ENCODE measurements around the gene RAB37.

RAB37 gene

DNA sequence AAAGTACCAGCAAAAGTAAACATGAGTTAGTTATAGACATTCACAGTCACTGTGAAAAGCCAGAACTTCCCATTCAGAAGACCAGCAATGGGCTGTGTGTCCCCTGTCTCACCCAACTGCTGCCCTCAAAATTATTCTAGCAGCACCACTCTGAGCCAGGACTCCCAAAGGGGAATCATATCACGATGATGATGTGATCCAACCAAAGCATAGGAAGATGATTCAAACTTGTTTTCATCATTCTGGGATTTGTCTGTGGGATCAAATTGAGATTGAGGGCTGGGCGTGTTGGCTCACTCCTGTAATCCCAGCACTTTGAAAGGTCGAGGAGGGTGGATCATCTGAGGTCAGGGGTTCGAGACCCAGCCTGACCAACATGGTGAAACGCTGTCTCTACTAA, 45.5 kb downstream of the RAB37 start:
- DNase-seq, result no peak

DNA sequence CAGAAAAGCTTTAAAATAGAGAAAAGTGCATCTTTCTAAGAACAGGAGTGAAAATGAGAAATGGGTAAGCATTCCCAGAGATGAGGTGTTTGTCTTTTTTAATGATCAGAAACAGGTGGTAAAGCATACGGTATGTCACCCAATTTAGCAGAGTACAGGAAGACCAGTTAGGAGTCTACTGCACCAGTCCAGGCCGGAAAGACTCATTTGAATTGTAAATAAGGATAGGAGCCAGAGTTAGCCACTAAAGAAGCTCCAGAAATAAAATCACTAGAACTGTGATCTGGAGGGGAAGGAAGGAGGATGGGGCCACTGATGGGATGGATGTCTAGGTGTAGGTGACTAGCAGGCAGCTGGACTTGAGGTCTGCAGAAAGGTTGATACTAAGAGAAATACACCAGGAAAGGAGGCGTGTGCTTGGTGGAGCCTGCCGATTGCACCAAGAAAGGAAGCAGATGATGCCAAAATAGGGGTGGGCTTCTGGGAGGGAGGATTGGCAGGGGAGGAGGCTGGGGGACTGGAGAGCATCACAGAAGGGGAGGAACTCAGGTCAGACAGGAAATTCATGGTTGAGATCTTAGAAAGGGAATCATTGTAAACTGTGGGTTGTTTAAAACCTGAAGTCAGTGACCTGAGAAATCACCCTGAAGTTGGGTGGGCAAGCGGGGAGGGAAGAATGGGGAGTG, 47.2 kb downstream of the RAB37 start:
- DNase-seq, result no peak

DNA sequence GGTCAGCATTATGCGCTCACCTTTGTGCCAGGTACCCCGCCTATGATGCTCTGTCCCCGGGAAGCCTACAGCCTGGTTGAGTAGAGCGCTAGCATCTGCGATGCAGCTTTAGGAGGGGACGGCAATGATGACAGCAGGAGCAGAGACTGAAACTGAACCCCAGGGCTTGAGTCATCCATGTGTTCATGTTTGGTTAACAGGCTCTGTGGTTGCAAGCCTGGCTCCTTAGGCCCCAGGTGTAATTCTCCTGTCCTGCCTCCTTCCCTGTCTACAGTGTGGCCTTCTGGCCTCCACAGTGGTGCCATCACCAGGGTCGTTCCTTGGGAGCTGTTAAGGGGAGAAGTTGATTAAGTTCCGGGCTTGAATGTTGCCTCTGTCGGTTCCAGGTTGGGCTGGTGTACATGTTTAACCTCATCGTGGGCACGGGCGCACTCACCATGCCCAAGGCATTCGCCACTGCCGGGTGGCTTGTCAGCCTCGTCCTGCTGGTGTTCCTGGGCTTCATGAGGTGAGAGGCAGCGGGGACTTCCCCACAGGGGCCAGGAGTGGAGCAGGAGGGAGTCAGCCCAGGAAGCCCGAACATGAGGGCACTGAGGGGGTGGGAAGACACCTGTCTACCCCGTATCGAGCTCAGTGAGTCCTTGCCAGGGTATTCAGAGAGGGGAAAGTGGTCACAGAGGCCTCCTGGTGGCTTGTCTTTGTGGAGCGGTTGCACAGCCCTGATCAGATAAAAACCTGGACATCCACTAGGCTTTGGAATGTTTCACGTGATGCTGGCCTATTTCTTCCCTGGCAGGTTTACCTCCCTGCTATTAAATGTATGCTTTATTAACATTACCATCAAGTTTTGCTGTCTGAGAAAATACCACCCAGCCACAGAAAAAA, 48.3 kb downstream of the RAB37 start:
- peak; percentile 38 for DNase-seq

DNA sequence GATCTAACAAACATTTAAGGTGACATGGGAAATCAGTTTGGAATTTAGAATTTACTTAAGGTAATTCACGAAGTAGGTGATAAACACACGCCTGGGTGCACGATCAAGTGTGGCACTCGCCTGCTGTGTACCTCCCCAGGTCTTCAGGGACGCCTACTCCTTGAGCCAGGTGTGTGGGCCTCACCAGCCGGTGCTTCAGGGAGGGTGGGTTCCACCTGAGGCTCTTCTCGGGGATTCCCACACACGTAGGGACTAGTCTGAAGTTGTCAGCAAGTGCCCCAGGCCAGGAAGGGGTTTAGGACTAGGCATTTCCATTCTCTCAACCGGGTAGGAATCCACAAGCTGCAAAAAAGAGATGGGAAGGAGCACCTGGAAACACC, 48.9 kb downstream of the RAB37 start:
- no peak for DNase-seq

DNA sequence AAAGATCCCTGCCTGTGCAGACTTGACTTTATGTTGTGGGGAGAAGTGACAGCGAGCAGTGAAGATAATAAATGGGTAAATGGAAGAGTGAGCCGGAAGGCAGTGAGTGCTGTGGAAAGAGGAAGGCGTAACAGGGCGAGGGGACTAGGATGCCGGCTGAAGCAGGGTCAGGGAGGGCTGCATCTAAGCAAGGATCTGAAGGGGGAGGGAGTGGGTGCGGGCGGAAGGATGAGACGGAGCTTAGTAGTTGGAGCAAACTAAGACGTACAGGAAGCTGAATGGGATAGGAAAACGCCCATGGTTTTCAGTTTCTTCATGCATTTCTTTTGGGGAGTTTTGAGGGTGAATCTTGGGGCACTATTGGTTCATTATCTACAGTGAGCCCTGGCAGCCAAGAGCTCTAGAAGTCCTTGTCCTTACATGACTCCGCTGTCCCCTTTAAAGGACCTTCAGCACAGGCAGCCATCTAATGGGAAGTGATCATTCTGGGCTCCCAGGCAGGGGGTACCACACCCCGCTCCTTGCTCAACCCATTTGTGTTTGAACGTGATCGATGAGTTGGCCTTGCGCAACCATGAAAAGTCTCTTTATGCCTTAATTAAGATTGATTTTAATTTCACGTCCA, 49.5 kb downstream of the RAB37 start:
- no peak for DNase-seq

DNA sequence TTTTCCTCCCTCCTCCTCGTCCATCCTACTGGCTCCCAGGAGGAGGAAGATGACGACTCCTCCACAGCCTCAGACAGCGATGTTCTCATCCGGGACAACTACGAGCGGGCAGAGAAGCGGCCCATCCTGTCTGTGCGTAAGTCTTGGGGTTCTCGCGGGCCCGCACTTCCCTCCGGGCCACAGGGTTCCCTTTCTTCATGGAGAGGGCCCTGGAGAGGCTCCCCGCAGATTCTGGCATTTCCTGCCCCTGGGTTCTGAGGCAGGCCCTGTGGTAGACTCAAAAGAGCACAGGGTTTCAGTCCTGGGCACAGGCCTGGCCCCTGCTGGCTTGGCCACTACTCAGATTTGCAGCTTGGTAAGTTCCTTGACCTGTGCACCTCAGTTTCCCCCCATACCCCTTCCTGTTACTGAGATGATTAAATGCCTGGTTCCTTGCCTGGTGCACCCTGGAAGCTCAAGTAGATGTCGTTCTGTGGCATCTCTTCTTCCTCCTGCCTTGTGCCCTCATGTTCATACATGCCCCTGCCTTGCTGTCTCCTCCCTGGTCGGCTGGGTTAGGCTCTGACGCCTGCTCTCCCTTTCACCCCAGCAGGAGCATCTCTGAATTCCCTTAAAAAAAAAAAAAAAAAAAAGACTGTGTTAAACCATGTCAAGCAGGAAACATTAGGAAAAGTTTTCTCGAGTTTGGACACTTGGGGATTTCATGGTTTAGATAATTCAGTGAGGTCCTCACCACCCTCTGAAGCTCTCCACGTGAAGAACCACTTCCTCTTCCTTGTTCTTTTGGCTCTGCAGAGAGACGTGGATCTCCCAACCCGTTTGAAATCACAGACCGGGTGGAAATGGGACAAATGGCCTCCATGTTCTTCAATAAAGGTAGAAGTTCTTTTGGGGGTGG, 53.4 kb downstream of the RAB37 start:
- DNase-seq, result no peak

DNA sequence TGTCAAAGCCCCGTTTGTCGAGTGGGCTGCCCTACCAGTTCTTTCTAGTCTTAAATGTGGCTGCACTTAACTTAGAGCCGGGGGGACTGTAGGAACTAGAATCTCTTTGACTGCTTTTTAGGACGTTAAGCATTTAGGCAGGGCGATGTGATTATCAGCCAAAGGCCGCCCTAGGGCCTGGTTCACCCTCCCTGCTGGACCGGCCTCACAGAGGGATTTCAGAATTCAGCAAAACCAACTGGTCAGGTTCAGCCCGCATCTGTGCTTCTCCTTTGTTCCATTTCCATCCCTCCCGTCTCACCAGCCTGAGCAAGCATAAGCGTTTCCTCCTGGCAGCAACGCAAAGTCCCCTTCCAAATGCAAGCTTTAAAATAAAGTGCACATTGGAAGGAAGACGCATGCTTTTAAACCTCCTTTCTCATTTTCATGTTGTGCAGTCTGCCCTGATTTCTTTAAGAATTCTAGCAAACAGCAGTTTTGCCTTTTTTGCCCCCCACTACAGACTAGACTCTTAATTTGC, 55.6 kb downstream of the RAB37 start:
- no peak for DNase-seq

DNA sequence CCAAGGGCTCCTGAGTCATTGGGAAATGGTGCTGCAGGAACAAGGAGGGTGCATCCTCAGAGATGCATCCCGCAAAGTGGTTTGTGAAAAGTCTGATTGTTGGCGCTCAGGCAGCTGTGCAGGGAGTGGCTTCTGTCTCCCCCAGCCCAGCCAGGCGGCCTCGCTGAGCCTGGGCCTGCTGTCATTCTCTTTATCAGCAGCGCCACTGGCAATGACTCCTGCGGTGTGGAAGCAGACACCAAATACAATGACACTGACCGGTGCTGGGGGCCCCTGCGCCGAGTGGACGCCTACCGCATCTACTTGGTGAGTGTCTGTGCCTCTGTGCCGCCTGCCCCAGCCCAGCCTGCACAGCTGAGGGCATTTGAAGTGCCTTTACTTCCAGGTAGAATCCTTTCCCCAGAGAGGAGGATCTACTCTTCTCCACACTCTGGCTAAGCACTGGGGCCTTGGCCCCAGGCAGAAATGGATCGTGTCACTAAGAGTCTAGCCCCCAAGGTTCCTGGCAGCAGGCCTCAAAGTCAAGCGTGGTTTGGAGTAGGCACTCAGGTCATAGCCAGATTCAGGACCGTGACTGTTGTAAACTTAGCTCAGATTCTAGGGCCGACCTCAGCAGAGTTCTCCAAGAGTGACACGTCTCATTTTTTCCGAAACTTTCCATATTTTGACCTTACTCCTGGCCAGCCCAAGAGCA, 58.4 kb downstream of the RAB37 start:
- no peak for DNase-seq

DNA sequence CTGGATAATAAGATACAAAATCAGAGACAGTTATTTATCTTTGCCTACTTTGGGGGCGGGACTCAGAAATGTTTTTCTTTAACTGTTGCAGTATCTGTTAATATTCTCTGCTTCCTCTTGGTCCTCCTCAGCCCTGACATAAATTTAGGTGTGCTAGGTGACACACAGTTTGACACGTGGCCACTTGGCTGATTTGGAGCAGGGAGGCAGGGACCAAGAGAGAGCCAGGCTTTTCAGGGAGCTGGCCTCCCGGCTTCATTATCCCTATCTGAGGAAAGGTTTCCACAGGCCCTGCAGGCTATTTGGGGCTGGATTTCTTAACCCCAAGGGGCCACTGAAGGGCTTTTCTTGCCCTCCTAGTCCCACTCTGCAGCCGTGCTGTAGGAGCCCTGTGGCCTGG, 59.2 kb downstream of the RAB37 start:
- no peak for DNase-seq

DNA sequence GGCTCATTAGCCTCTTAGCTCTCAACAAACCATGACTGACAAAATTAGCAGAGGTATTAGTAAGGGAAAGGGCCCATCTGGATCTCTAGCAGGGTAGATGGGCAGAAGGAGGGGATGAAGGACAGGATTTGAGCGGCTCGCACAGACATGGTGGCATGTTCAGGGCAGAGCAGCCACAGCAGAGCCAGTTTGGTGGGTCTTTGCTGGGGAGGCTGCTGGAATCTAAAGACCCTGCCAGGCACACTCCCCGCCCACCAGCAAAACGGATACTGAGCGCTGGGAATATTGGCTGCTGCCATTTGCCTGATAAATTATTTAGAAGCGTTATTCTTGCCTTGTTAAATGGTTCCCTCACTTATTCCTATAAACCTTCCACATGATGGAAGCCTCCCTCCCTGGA, 59.8 kb downstream of the RAB37 start:
- DNase-seq, result no peak

Data from activated CD4-positive, alpha-beta T cell treated with anti-CD3 and anti-CD28 coated beads, Interleukin-2, Interleukin-6, amounts not matched to agents 100 ng/mL and 50 ng/mL, durations not matched to agents 16 hours and 8 hours (primary cell).